K562 (cell line): ENCODE results near the gene ZNF165. TPM values are rescaled to one million over a fixed set of nuclear protein-coding genes. Genes with fewer than 3 reads are reported as not detected.

ENCODE experiments used
- CC2D1A ChIP-seq: fragments of 450-650 bp; IDR thresholded peaks from 2 replicates; pipeline ENCODE4 v1.6.1; 2017; ENCODE audit warnings: mild to moderate bottlenecking
- CHD2 ChIP-seq: IDR thresholded peaks from 2 replicates; pipeline ENCODE4 v1.6.1; 2011; ENCODE audit warnings: low read depth, low read length
- DDX20 ChIP-seq: fragments of 450-650 bp; IDR thresholded peaks from 2 replicates; pipeline ENCODE4 v1.6.1; 2016; ENCODE audit warnings: missing genetic modification characterization, low read depth, mild to moderate bottlenecking, missing compliant biosample characterization, moderate library complexity
- FOXA1 ChIP-seq: fragments of 450-650 bp; IDR thresholded peaks from 2 replicates; pipeline ENCODE4 v1.6.1; 2016; ENCODE audit warnings: mild to moderate bottlenecking, borderline replicate concordance
- HDAC8 ChIP-seq: fragments of 450-650 bp; IDR thresholded peaks from 2 replicates; pipeline ENCODE4 v1.6.1; 2016; ENCODE audit warnings: mild to moderate bottlenecking, missing genetic modification characterization, moderate library complexity, missing compliant biosample characterization
- KHSRP ChIP-seq: fragments of 450-650 bp; IDR thresholded peaks from 2 replicates; pipeline ENCODE4 v1.6.1; 2017
- MEF2A ChIP-seq: IDR thresholded peaks from 2 replicates; pipeline ENCODE4 v1.6.1; 2011; ENCODE audit warnings: low read depth, mild to moderate bottlenecking, low read length, moderate library complexity; ENCODE audit not compliant: control insufficient read depth
- MEF2D ChIP-seq: conservative IDR thresholded peaks from 2 replicates; pipeline ENCODE4 v1.6.1; 2016; ENCODE audit warnings: low read depth, missing genetic modification characterization, missing compliant biosample characterization
- MEIS2 ChIP-seq: fragments of 450-650 bp; IDR thresholded peaks from 2 replicates; pipeline ENCODE4 v1.6.1; 2014; ENCODE audit warnings: mild to moderate bottlenecking; ENCODE audit not compliant: partially characterized antibody
- NCOA1 ChIP-seq: fragments of 450-650 bp; IDR thresholded peaks from 2 replicates; pipeline ENCODE4 v1.6.1; 2016; ENCODE audit warnings: low read depth
- NR4A1 ChIP-seq, 2 experiments: fragments of 250-450 bp in 1 of 2; fragments of 450-650 bp in 1 of 2; sonication (Bioruptor Pico) in 1 of 2; IDR thresholded peaks; 2 replicates each; pipeline versions ENCODE4 v1.4.0 to v1.6.1; 2016 to 2020; ENCODE audit warnings: mild to moderate bottlenecking in 2 of 2, missing compliant biosample characterization in 1 of 2, missing genetic modification characterization in 1 of 2, moderate library complexity in 1 of 2
- PHB ChIP-seq: fragments of 250-450 bp; sonication (Bioruptor Pico); IDR thresholded peaks from 2 replicates; pipeline ENCODE4 v1.5.0; 2021
- PYGO2 ChIP-seq: fragments of 450-650 bp; IDR thresholded peaks from 2 replicates; pipeline ENCODE4 v1.6.1; 2016; ENCODE audit warnings: mild to moderate bottlenecking, missing genetic modification characterization, moderate library complexity, missing compliant biosample characterization
- RFX7 ChIP-seq: fragments of 250-450 bp; sonication (Bioruptor Pico); IDR thresholded peaks from 2 replicates; pipeline ENCODE4 v1.5.1; 2021; ENCODE audit warnings: mild to moderate bottlenecking
- SMARCB1 ChIP-seq: IDR thresholded peaks from 2 replicates; pipeline ENCODE4 v1.6.1; 2011; ENCODE audit warnings: improper control_type of control experiment, low read depth; ENCODE audit not compliant: insufficient read length
- ZEB2 ChIP-seq: fragments of 450-650 bp; IDR thresholded peaks from 2 replicates; pipeline ENCODE4 v1.6.1; 2016
- ZNF586 ChIP-seq: fragments of 450-650 bp; formaldehyde crosslinking; conservative IDR thresholded peaks from 2 replicates; pipeline ENCODE4 v1.4.0; 2020; ENCODE audit warnings: mild to moderate bottlenecking, moderate library complexity
- ZNF766 ChIP-seq: fragments of 200-800 bp; sonication (Bioruptor generic); conservative IDR thresholded peaks from 2 replicates; pipeline ENCODE4 v1.6.1; 2016; ENCODE audit warnings: missing genetic modification characterization, missing compliant biosample characterization
- polyA plus RNA-seq, 8 experiments: library from polyadenylated mRNA; depleted of rRNA in 4 of 8; stranded (reverse) in 5 of 8; unstranded in 3 of 8; fragments of >200 nt; fragmentation: Nextera tagmentation in 2 of 8; fragmentation: Illumina TruSeq in 1 of 8; extraction: Ambion mirVana in 2 of 8; extraction: Trizol in 1 of 8; gene quantifications; 2 replicates each; pipeline versions ENCODE4 v1.2.1 to v1.2.3, GENCODE V29; 2011 to 2014; ENCODE audit warnings: inconsistent platforms in 1 of 8, missing spikeins in 1 of 8
- total RNA-seq, 7 experiments: library from RNA; depleted of rRNA in 6 of 7; stranded (reverse); fragments of >200 nt in 6 of 7; fragmentation: Illumina TruSeq in 2 of 7; extraction: Trizol in 2 of 7; gene quantifications; 2 replicates each; pipeline versions ENCODE4 v1.2.1 to v1.2.3, GENCODE V29; 2011 to 2021; ENCODE audit warnings: low replicate concordance in 1 of 7
- TF ChIP-seq, protein P1 (sequence below): sonication (generic); IDR thresholded peaks from 2 replicates; pipeline ENCODE4 v1.6.1; 2016
- TF ChIP-seq, protein P2 (sequence below): fragments of 450-650 bp; IDR thresholded peaks from 2 replicates; pipeline ENCODE4 v1.6.1; 2017; ENCODE audit warnings: antibody characterized with exemption
- TF ChIP-seq, protein P3 (sequence below): sonication (generic); formaldehyde crosslinking; IDR thresholded peaks from 2 replicates; pipeline ENCODE4 v1.8.0; 2022; ENCODE audit warnings: mild to moderate bottlenecking, missing genetic modification reagents
- TF ChIP-seq, protein P4 (sequence below): fragments of 450-650 bp; formaldehyde crosslinking; IDR thresholded peaks from 2 replicates; pipeline ENCODE4 v1.4.0; 2020; ENCODE audit warnings: mild to moderate bottlenecking, moderate library complexity

ZNF165 gene
- total and polyA plus RNA-seq, 9 of the 15 experiments (the other 6 are each of a cell fraction or from before 2014, with no cell fraction given): 0.82 to 3.6 (median 1.2) TPM

DNA sequence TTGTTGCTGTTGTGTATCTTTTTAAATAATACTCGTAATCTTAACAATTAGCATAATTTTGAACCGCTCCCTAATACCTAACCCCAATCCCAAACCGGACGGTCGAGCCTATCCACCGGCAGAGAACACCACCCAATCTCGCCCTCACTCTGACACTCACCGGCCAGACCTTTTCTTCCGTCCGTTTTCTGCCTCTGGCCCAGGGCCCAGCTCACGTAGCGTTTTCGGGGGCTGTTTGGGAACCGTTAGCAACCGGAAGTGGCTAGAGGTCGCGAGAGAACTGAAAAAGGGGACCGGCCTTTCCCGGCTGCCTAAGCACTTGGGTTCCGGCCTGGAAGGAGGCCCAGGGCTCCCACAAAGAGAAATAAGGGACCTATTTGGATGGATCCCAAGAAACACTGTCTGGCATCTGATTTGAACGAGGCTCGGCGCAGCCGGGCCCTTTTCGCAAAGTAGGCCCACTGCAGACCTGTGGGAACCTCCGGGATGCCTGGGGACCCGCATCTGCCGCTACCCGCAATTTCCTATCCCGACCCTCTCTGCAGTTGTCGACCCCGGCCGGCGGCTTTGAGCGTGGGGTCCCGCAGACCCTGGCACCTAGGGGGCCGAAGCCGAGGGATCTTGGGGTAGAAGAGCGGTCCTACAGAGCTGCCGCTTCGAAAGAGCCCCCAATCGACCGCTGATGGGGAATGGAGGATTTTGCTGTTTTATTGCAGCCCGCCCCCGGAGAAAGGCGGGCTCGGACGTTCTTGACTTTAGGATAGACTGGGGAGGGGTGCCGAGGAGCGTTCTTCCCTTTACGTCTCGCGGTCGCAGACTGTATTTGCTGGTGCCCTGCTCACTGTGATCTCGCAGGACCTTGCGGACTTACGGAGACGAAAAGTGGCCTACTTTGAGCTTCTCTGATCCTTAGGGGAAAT is 56.5 kb downstream of the ZNF165 start (continued):
- TF ChIP-seq, protein P1, sequence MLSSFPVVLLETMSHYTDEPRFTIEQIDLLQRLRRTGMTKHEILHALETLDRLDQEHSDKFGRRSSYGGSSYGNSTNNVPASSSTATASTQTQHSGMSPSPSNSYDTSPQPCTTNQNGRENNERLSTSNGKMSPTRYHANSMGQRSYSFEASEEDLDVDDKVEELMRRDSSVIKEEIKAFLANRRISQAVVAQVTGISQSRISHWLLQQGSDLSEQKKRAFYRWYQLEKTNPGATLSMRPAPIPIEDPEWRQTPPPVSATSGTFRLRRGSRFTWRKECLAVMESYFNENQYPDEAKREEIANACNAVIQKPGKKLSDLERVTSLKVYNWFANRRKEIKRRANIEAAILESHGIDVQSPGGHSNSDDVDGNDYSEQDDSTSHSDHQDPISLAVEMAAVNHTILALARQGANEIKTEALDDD: 0 out of 2 replicates have a peak, but pooled peaks have one; percentile 27
- TF ChIP-seq KHSRP (no peak), CHD2 (peak; percentile 81), RFX7 (no peak), CC2D1A (peak; percentile 99), MEF2A (peak; percentile 48), ZNF586 (0 out of 2 replicates have a peak, but pooled peaks have one; percentile 52), ZEB2 (peak; percentile 98), ZNF766 (CRISPR knock-in tag) (peak; percentile 64), HDAC8 (peak; percentile 52; the same call in 1 of the 2 replicates), DDX20 (tag) (no peak), SMARCB1 (no peak), NCOA1 (peak; percentile 99), NR4A1 (CRISPR knock-in tag; IDR thresholded peaks at IDR 0.05) (no peak), NR4A1 (tag; IDR thresholded peaks at IDR 0.05) (peak; percentile 70; the same call in 1 of the 2 replicates), MEIS2 (peak; percentile 27), PYGO2 (no peak), MEF2D (tag) (no peak), FOXA1 (no peak), PHB (0 out of 2 replicates have a peak, but pooled peaks have one; percentile 6)
- TF ChIP-seq, protein P2, sequence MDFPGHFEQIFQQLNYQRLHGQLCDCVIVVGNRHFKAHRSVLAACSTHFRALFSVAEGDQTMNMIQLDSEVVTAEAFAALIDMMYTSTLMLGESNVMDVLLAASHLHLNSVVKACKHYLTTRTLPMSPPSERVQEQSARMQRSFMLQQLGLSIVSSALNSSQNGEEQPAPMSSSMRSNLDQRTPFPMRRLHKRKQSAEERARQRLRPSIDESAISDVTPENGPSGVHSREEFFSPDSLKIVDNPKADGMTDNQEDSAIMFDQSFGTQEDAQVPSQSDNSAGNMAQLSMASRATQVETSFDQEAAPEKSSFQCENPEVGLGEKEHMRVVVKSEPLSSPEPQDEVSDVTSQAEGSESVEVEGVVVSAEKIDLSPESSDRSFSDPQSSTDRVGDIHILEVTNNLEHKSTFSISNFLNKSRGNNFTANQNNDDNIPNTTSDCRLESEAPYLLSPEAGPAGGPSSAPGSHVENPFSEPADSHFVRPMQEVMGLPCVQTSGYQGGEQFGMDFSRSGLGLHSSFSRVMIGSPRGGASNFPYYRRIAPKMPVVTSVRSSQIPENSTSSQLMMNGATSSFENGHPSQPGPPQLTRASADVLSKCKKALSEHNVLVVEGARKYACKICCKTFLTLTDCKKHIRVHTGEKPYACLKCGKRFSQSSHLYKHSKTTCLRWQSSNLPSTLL: no peak
- TF ChIP-seq, protein P3, sequence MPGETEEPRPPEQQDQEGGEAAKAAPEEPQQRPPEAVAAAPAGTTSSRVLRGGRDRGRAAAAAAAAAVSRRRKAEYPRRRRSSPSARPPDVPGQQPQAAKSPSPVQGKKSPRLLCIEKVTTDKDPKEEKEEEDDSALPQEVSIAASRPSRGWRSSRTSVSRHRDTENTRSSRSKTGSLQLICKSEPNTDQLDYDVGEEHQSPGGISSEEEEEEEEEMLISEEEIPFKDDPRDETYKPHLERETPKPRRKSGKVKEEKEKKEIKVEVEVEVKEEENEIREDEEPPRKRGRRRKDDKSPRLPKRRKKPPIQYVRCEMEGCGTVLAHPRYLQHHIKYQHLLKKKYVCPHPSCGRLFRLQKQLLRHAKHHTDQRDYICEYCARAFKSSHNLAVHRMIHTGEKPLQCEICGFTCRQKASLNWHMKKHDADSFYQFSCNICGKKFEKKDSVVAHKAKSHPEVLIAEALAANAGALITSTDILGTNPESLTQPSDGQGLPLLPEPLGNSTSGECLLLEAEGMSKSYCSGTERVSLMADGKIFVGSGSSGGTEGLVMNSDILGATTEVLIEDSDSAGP (CRISPR knock-in tag): peak; percentile 67
- TF ChIP-seq, protein P4, sequence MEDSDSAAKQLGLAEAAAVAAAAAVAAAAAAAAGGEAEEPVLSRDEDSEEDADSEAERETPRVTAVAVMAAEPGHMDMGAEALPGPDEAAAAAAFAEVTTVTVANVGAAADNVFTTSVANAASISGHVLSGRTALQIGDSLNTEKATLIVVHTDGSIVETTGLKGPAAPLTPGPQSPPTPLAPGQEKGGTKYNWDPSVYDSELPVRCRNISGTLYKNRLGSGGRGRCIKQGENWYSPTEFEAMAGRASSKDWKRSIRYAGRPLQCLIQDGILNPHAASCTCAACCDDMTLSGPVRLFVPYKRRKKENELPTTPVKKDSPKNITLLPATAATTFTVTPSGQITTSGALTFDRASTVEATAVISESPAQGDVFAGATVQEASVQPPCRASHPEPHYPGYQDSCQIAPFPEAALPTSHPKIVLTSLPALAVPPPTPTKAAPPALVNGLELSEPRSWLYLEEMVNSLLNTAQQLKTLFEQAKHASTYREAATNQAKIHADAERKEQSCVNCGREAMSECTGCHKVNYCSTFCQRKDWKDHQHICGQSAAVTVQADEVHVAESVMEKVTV (CRISPR knock-in tag): peak; percentile 33; the same call in 1 of the 2 replicates
